Measurements from ENCODE around the gene RPS21. TPM values are rescaled to one million over a fixed set of nuclear protein-coding genes. Genes with fewer than 3 reads are reported as not detected.

The RPS21 gene
- total and polyA plus RNA-seq, 2 of the 4 experiments (the other 2 are of a cell fraction): 2,710 to 4,298 TPM

DNA sequence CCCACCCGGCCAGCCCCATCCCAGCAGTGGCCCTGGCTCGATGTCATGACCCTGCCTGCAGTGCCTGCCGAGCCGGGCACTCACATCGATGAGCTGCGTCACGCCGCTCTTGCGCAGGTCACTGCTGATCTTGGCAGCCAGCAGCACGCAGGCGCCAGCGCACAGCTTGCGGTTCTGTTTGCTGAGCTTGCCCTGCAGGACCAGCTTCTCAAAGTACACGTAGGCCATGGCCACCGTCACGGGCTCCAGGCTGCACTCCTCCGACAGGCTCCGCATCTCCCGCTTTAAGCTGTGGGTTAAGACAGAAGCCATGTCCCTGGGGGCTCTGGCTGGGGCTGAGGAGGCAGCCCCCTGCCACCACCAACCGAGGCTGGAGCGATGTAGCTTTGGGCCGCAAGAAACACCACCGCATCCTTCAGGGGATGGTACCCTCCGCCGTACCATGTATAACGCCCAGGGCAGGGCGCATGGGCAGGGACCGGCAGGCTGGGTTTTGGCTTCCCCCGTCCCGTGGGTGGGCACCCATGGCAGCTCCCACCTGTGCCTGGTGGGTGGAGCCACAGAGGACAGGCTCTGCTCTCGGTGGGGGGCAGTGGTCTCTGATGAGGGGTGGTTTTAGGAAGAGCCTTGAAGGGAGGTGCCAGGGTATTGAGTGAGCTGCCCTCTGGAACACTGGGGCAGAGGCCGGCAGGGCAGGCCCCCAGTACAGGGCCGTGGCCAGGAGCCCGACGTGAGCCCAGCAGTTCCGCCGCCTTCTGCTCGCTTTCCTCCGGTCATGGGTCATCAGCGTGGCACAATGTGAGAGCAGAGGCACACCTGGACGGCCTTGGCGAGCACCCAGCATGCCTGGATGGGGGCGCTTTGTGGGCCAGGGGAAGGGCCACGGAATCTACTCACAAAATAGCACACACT is 4.5 kb downstream of the RPS21 start:
- Histone ChIP-seq H3K79me1 (ENCODE audit: low read depth in 1 of 2, low read length in 2 of 2) (peaks cover 26 to 38% of the 10 kb centered on the region in 2 experiments), H3K27me3 (ENCODE audit: control insufficient read depth, insufficient read depth, low read length) (no peaks in the 10 kb centered on the region), H4K5ac (ENCODE audit: low read depth, low read length) (no peak overlapping the region), H3K4me3 (ENCODE audit: insufficient read depth, low read depth, low read length) (no peak overlapping the region), H3K4me2 (ENCODE audit: low read depth, low read length) (no peak overlapping the region), H2BK20ac (ENCODE audit: low read depth, low read length) (no peak overlapping the region), H2BK120ac (ENCODE audit: low read depth, low read length) (no peak overlapping the region), H4K91ac (ENCODE audit: insufficient read depth, low read depth, low read length) (no peak overlapping the region), H4K8ac (ENCODE audit: low read depth in 2 of 2, low read length in 2 of 2) (no peak overlapping the region), H2AK9ac (replicated peaks; ENCODE audit: low read depth, low read length, poor library complexity) (peak overlapping the region; percentile 5), H3K36me3 (ENCODE audit: control insufficient read depth, insufficient read depth, low read length) (peaks cover 48% of the 10 kb centered on the region), H3K9ac (ENCODE audit: low read depth, low read length) (no peak overlapping the region), H3K23ac (ENCODE audit: low read depth, low read length) (no peak overlapping the region), H2BK5ac (ENCODE audit: low read depth, low read length, poor library complexity, severe bottlenecking) (no peak overlapping the region), H3K4me1 (ENCODE audit: control insufficient read depth, insufficient read depth, low read length) (peaks cover 5% of the 10 kb centered on the region), H3K9me1 (ENCODE audit: insufficient read depth, low read length) (0 out of 2 replicates have a peak, but pooled peaks cover 4% of the 10 kb centered on the region), H4K20me1 (ENCODE audit: insufficient read depth, low read length) (peaks cover 44% of the 10 kb centered on the region), H3K27ac (ENCODE audit: insufficient read depth, low read length) (no peak overlapping the region), H2AK5ac (ENCODE audit: low read depth, low read length) (no peak overlapping the region), H2BK15ac (ENCODE audit: low read depth, low read length) (no peak overlapping the region), H2AFZ (replicated peaks; ENCODE audit: low read length, poor library complexity) (no peak overlapping the region), H3K56ac (ENCODE audit: extremely low read depth, insufficient read depth, low read length) (no peak overlapping the region), H3K18ac (ENCODE audit: low read depth, low read length) (no peak overlapping the region), H3K9me3 (ENCODE audit: control insufficient read depth, insufficient read depth, low read length) (no peaks in the 10 kb centered on the region), H3K14ac (replicated peaks; ENCODE audit: low read depth, low read length) (no peak overlapping the region), H3K4ac (ENCODE audit: low read depth, low read length) (no peak overlapping the region)
- ChIA-PET CTCF (interaction anchor here (0.9 kb wide), 1 partner anchor 9 kb away, joined by 3 read pairs; no protein-coding TSS in a partner anchor), POLR2A (ENCODE audit: unreplicated experiment) (no interaction called here)
- dilution Hi-C loops (cut with HindIII; ENCODE audit: low sequenced_read_pairs, unreplicated experiment): loop anchor here (25.0 kb wide), 1 partner anchor 104 kb away; no protein-coding TSS in a partner anchor
- WGBS, 2 experiments (ENCODE audit: extremely low coverage in 2 of 2, insufficient read length in 1 of 2): 91% methylated on average over 36 of the region's 44 CpGs; no CpG with 5 or more reads in 1 of the 2 experiments
- in situ Hi-C loops (cut with MboI; ENCODE audit: low sequenced_read_pairs): loop anchor here (25.0 kb wide), 1 partner anchor 379 kb away; no protein-coding TSS in a partner anchor
- no TSS peak for BruUV-seq (replicated peaks)
- no peak for ATAC-seq (ENCODE audit: low read depth)
- no peak for DNase-seq
- intact Hi-C loops (cut with micrococcal nuclease): no loop called here
- TF ChIP-seq, protein P1, sequence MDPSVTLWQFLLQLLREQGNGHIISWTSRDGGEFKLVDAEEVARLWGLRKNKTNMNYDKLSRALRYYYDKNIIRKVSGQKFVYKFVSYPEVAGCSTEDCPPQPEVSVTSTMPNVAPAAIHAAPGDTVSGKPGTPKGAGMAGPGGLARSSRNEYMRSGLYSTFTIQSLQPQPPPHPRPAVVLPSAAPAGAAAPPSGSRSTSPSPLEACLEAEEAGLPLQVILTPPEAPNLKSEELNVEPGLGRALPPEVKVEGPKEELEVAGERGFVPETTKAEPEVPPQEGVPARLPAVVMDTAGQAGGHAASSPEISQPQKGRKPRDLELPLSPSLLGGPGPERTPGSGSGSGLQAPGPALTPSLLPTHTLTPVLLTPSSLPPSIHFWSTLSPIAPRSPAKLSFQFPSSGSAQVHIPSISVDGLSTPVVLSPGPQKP (IDR thresholded peaks at IDR 0.05; ENCODE audit: borderline replicate concordance, low read depth, low read length): no peak
- TF ChIP-seq MAZ (IDR thresholded peaks at IDR 0.05; ENCODE audit: borderline replicate concordance, low read depth, low read length): no peak
- TF ChIP-seq RCOR1 (IDR thresholded peaks at IDR 0.05; ENCODE audit: insufficient replicate concordance, low read length): no peak
- TF ChIP-seq POLR2A (IDR thresholded peaks at IDR 0.05; ENCODE audit: low read depth, low read length): no peak
- TF ChIP-seq NFE2L2 (IDR thresholded peaks at IDR 0.05; ENCODE audit: low read depth, low read length): no peak
- no peak for TF ChIP-seq MXI1 (IDR thresholded peaks at IDR 0.05; ENCODE audit: borderline replicate concordance, low read depth, low read length)
- TF ChIP-seq RFX5 (IDR thresholded peaks at IDR 0.05; ENCODE audit: low read depth, low read length): no peak
- no peak for TF ChIP-seq MAFK (IDR thresholded peaks at IDR 0.05; ENCODE audit: low read depth, low read length)
- no peak for TF ChIP-seq RAD21 (IDR thresholded peaks at IDR 0.05; ENCODE audit: low read length)
- no peak for TF ChIP-seq CEBPB (IDR thresholded peaks at IDR 0.05; ENCODE audit: low read depth, low read length)
- no peak for TF ChIP-seq SMC3 (IDR thresholded peaks at IDR 0.05; ENCODE audit: low read depth, low read length)
- no peak for TF ChIP-seq CTCF (conservative IDR thresholded peaks at IDR 0.05; ENCODE audit: low read depth, low read length)
- no peak for TF ChIP-seq CHD1 (IDR thresholded peaks at IDR 0.05; ENCODE audit: low read depth, low read length)
- TF ChIP-seq, protein P2, sequence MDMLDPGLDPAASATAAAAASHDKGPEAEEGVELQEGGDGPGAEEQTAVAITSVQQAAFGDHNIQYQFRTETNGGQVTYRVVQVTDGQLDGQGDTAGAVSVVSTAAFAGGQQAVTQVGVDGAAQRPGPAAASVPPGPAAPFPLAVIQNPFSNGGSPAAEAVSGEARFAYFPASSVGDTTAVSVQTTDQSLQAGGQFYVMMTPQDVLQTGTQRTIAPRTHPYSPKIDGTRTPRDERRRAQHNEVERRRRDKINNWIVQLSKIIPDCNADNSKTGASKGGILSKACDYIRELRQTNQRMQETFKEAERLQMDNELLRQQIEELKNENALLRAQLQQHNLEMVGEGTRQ (IDR thresholded peaks at IDR 0.05; ENCODE audit: low read depth, low read length): no peak

Measured in IMR-90 (cell line).